OCI-LY1 (cell line): ENCODE data around the gene TRIP12.

Source experiments
- H2AFZ ChIP-seq: fragments of 200-600 bp; sonication (generic), shearing (Covaris generic); 2 replicates; pipeline ENCODE4 v1.6.0; 2014; ENCODE audit warnings: antibody characterized with exemption, mild to moderate bottlenecking, low read length
- H3F3A ChIP-seq: fragments of 200-600 bp; sonication (generic), shearing (Covaris generic); 2 replicates; pipeline ENCODE4 v1.6.0; 2014; ENCODE audit warnings: mild to moderate bottlenecking, antibody characterized with exemption, low read length, moderate library complexity; ENCODE audit not compliant: insufficient read depth
- H3K27ac ChIP-seq: fragments of 200-600 bp; sonication (generic); 2 replicates; pipeline ENCODE4 v1.5.1; 2014; ENCODE audit warnings: low read length, mixed run types, mild to moderate bottlenecking, low read depth; ENCODE audit not compliant: poor library complexity, severe bottlenecking
- H3K27me3 ChIP-seq: fragments of 200-600 bp; sonication (generic); 2 replicates; pipeline ENCODE4 v1.6.0; 2014; ENCODE audit warnings: antibody characterized with exemption, mild to moderate bottlenecking, low read length, moderate library complexity; ENCODE audit not compliant: insufficient read depth
- H3K36me3 ChIP-seq: fragments of 200-600 bp; sonication (generic); 2 replicates; pipeline ENCODE4 v1.6.1; 2014; ENCODE audit warnings: mild to moderate bottlenecking, antibody characterized with exemption, low read length, moderate library complexity, mixed read lengths; ENCODE audit not compliant: insufficient read depth
- H3K4me1 ChIP-seq: fragments of 200-600 bp; sonication (generic); 2 replicates; pipeline ENCODE4 v1.5.1; 2014; ENCODE audit warnings: mild to moderate bottlenecking, low read length, moderate library complexity; ENCODE audit not compliant: insufficient read depth, severe bottlenecking
- H3K4me2 ChIP-seq: fragments of 200-600 bp; sonication (generic), shearing (Covaris generic); 2 replicates; pipeline ENCODE4 v1.6.1; 2014; ENCODE audit warnings: low read length
- H3K4me3 ChIP-seq: fragments of 200-600 bp; sonication (generic); 2 replicates; pipeline ENCODE4 v1.5.1; 2014; ENCODE audit warnings: low read length, low read depth, mild to moderate bottlenecking, mixed read lengths; ENCODE audit not compliant: poor library complexity, severe bottlenecking
- H3K79me2 ChIP-seq: fragments of 200-600 bp; shearing (Covaris generic); 2 replicates; pipeline ENCODE4 v1.6.1; 2016; ENCODE audit warnings: mixed run types, low read length, mixed read lengths; ENCODE audit not compliant: insufficient read depth
- H3K9ac ChIP-seq: fragments of 200-600 bp; sonication (generic), shearing (Covaris generic); 2 replicates; pipeline ENCODE4 v1.6.1; 2014; ENCODE audit warnings: mild to moderate bottlenecking, low read length, mixed read lengths
- H3K9me2 ChIP-seq: fragments of 200-600 bp; sonication (generic), shearing (Covaris generic); 2 replicates; pipeline ENCODE4 v1.6.1; 2014; ENCODE audit warnings: low read depth, mild to moderate bottlenecking, low read length, mixed read lengths
- H3K9me3 ChIP-seq: fragments of 200-600 bp; shearing (Covaris generic); 2 replicates; pipeline ENCODE4 v1.6.1; 2014; ENCODE audit warnings: low read length, mixed read lengths
- H4K20me1 ChIP-seq: fragments of 200-600 bp; sonication (generic), shearing (Covaris generic); 2 replicates; pipeline ENCODE4 v1.6.0; 2016; ENCODE audit warnings: mild to moderate bottlenecking, low read length; ENCODE audit not compliant: insufficient read depth
- CTCF ChIP-seq: fragments of 200-600 bp; sonication (generic), shearing (Covaris generic); IDR thresholded peaks from 2 replicates; pipeline ENCODE4 v1.5.1; 2017; ENCODE audit warnings: mild to moderate bottlenecking, antibody characterized with exemption, low read length, moderate library complexity, mixed read lengths
- EZH2 ChIP-seq: fragments of 200-600 bp; sonication (generic), shearing (Covaris generic); IDR thresholded peaks from 2 replicates; pipeline ENCODE4 v1.8.0; 2017; ENCODE audit warnings: borderline replicate concordance, mixed run types, mild to moderate bottlenecking, antibody characterized with exemption, low read length, moderate library complexity, mixed read lengths

Gene TRIP12

GRCh38 chr2:229810786-229811185, 111.0 kb downstream of the TRIP12 start:
- Histone ChIP-seq H3K9me3 (no peaks in the 10 kb centered on the region), H2AFZ (no peak overlapping the region), H4K20me1 (no peaks in the 10 kb centered on the region), H3K4me1 (no peaks in the 10 kb centered on the region), H3K9ac (no peak overlapping the region), H3K36me3 (peaks cover 85% of the 10 kb centered on the region), H3K27me3 (no peaks in the 10 kb centered on the region), H3K27ac (no peak overlapping the region), H3K79me2 (no peaks in the 10 kb centered on the region), H3F3A (no peaks in the 10 kb centered on the region), H3K9me2 (no peaks in the 10 kb centered on the region), H3K4me3 (no peak overlapping the region), H3K4me2 (no peak overlapping the region)
- no peak for TF ChIP-seq EZH2
- TF ChIP-seq CTCF = no peak

GRCh38 chr2:229805559-229805958, 116.2 kb downstream of the TRIP12 start:
- Histone ChIP-seq H3K9me3 (no peaks in the 10 kb centered on the region), H2AFZ (no peak overlapping the region), H3K9ac (no peak overlapping the region), H3F3A (no peaks in the 10 kb centered on the region), H3K79me2 (no peaks in the 10 kb centered on the region), H3K36me3 (peaks cover 88% of the 10 kb centered on the region), H3K27me3 (no peaks in the 10 kb centered on the region), H3K9me2 (no peaks in the 10 kb centered on the region), H3K4me1 (no peaks in the 10 kb centered on the region), H3K27ac (no peak overlapping the region), H4K20me1 (no peaks in the 10 kb centered on the region), H3K4me3 (no peak overlapping the region), H3K4me2 (no peak overlapping the region)
- TF ChIP-seq EZH2 (no peak), CTCF (no peak)

- H2AFZ ChIP-seq = no peak overlapping the region
- no peak overlapping the region for H3K4me2 ChIP-seq
- no peaks in the 10 kb centered on the region for H4K20me1 ChIP-seq
- H3K4me1 ChIP-seq = no peaks in the 10 kb centered on the region
- H3K27ac ChIP-seq = no peak overlapping the region
- TF ChIP-seq EZH2 (no peak), CTCF (no peak)
- no peaks in the 10 kb centered on the region for H3K9me3 ChIP-seq
- H3K36me3 ChIP-seq = peaks cover 85% of the 10 kb centered on the region
- H3K79me2 ChIP-seq = no peaks in the 10 kb centered on the region
- H3K9ac ChIP-seq = no peak overlapping the region
- no peaks in the 10 kb centered on the region for H3K27me3 ChIP-seq
- H3K4me3 ChIP-seq = no peak overlapping the region
- no peaks in the 10 kb centered on the region for H3F3A ChIP-seq
- H3K9me2 ChIP-seq = no peaks in the 10 kb centered on the region
Observed at GRCh38 chr2:229802785-229803184, 119.0 kb downstream of the TRIP12 start.
